ENCODE data around the gene MATN4. TPM values are rescaled to one million over a fixed set of nuclear protein-coding genes. Genes with fewer than 3 reads are reported as not detected.
"Not testable (repeated sequence)": the region's sequence is repeated elsewhere in the genome, so short reads cannot be mapped to it uniquely, and the experiment has no call there.

Gene MATN4
- total and polyA plus RNA-seq, 3 donors from 2014 or later, result 1.1 to 3.5 (median 2.8) TPM

GRCh38 chr20:45352729-45353128 lies 44.6 kb upstream of the MATN4 start:
- H3K36me3 ChIP-seq (ENCODE audit: low read depth, missing control alignments), result no peaks in the 10 kb centered on the region
- TF ChIP-seq CTCF (IDR thresholded peaks at IDR 0.05) (no peak), POLR2A (IDR thresholded peaks at IDR 0.05) (no peak)
- H3K27me3 ChIP-seq, result no peaks in the 10 kb centered on the region
- H3K27ac ChIP-seq, result no peak overlapping the region
- DNase-seq, result no peak
- intact Hi-C loops (cut with DNase I; ENCODE audit: low total_unique reads), result no loop called here
- H3K4me1 ChIP-seq, result peaks cover 2% of the 10 kb centered on the region
- 82 to 88% methylated on average over 3 of the region's 3 CpGs for WGBS, 2 donors
- H3K9me3 ChIP-seq, result no peaks in the 10 kb centered on the region
- H3K4me3 ChIP-seq, result no peak overlapping the region

GRCh38 chr20:45350795-45351194 lies 42.7 kb upstream of the MATN4 start:
- DNase-seq; H3K27ac ChIP-seq; H3K9me3 ChIP-seq; H3K4me1 ChIP-seq; H3K4me3 ChIP-seq; H3K27me3 ChIP-seq; intact Hi-C loops (cut with DNase I; ENCODE audit: low total_unique reads); H3K36me3 ChIP-seq (ENCODE audit: low read depth, missing control alignments): not testable (repeated sequence)
- 91 to 93% methylated on average over 10 of the region's 10 CpGs for WGBS, 2 donors

- 74 to 91% methylated on average over 1 of the region's 1 CpG for WGBS, 2 donors
- TF ChIP-seq POLR2A (IDR thresholded peaks at IDR 0.05), result no peak
- no peak for TF ChIP-seq CTCF (IDR thresholded peaks at IDR 0.05)
- H3K27ac ChIP-seq, result no peak overlapping the region
Measured at GRCh38 chr20:45350217-45350616, 42.1 kb upstream of the MATN4 start.

GRCh38 chr20:45347936-45348778 lies 40.1 kb upstream of the MATN4 start, which contains the start of gene SDC4:
Gene SDC4, minus strand, starts transcription at chr20:45348424. Its CDS starts 40 bp downstream, at chr20:45348384.
- 2 to 21% methylated on average over 2 to 51 of the region's 77 CpGs for WGBS, 2 donors
- H3K4me3 ChIP-seq, result peak within 1 kb of the TSS; percentile 61 to 76
- H3K36me3 ChIP-seq (ENCODE audit: low read depth, missing control alignments), result no peaks in the 10 kb centered on the region
- no peak for TF ChIP-seq CTCF (IDR thresholded peaks at IDR 0.05)
- no peak for TF ChIP-seq POLR2A (IDR thresholded peaks at IDR 0.05)
- H3K27me3 ChIP-seq, result no peaks in the 10 kb centered on the region
- peaks cover 6% of the 10 kb centered on the region for H3K4me1 ChIP-seq
- intact Hi-C loops (cut with DNase I; ENCODE audit: low total_unique reads), result no loop called here
- H3K9me3 ChIP-seq, result no peaks in the 10 kb centered on the region
- H3K27ac ChIP-seq, result peak within 1 kb of the TSS; percentile 80 to 85
- DNase-seq, result peak; percentile 69

More at GRCh38 chr20:45350217-45350616, 42.1 kb upstream of the MATN4 start:
- no peaks in the 10 kb centered on the region for H3K27me3 ChIP-seq
- no peaks in the 10 kb centered on the region for H3K9me3 ChIP-seq
- no peaks in the 10 kb centered on the region for H3K4me1 ChIP-seq
- DNase-seq, result no peak
- H3K36me3 ChIP-seq (ENCODE audit: low read depth, missing control alignments), result no peaks in the 10 kb centered on the region
- no peak overlapping the region for H3K4me3 ChIP-seq
- intact Hi-C loops (cut with DNase I; ENCODE audit: low total_unique reads), result no loop called here

- Histone ChIP-seq H3K27me3 (no peaks in the 10 kb centered on the region), H3K4me3 (peak overlapping the region; percentile 61 to 76), H3K9me3 (no peaks in the 10 kb centered on the region), H3K27ac (peak overlapping the region; percentile 80 to 85), H3K4me1 (peaks cover 14% of the 10 kb centered on the region), H3K36me3 (ENCODE audit: low read depth, missing control alignments) (no peaks in the 10 kb centered on the region)
- no peak for DNase-seq
- TF ChIP-seq CTCF (IDR thresholded peaks at IDR 0.05) (no peak), POLR2A (IDR thresholded peaks at IDR 0.05) (no peak)
- 17 to 32% methylated on average over 6 to 10 of the region's 10 CpGs for WGBS, 2 donors
- intact Hi-C loops (cut with DNase I; ENCODE audit: low total_unique reads), result no loop called here
Measured at GRCh38 chr20:45347297-45347935, 39.3 kb upstream of the MATN4 start.
